Diencephalon (tissue), 1 donor: ENCODE data around the gene TEKT2. TPM values are rescaled to one million over a fixed set of nuclear protein-coding genes. Genes with fewer than 3 reads are reported as not detected.

Source experiments
- total RNA-seq: library from RNA; depleted of rRNA; stranded (reverse); fragments of >200 nt; gene quantifications from one replicate; pipeline ENCODE4 v1.2.3, GENCODE V29; 2014

The TEKT2 gene, protein sequence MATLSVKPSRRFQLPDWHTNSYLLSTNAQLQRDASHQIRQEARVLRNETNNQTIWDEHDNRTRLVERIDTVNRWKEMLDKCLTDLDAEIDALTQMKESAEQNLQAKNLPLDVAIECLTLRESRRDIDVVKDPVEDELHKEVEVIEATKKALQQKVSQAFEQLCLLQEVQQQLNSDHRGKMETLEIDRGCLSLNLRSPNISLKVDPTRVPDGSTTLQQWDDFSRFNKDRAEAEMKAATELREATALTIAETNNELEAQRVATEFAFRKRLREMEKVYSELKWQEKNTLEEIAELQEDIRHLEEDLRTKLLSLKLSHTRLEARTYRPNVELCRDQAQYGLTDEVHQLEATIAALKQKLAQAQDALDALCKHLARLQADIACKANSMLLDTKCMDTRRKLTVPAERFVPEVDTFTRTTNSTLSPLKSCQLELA
- total RNA-seq: 11.1 TPM

GRCh38 chr1:36083635-36084496 lies at the start of gene TEKT2:
TEKT2 (plus strand) TSS chr1:36084094; CDS start chr1:36084922, 828 bp downstream.

GRCh38 chr1:36088577-36089392 lies 4.9 kb downstream of the TEKT2 start, which contains the start of gene ADPRS:
ADPRS (plus strand) TSS chr1:36088892; CDS start chr1:36088905, 13 bp downstream.

DNA sequence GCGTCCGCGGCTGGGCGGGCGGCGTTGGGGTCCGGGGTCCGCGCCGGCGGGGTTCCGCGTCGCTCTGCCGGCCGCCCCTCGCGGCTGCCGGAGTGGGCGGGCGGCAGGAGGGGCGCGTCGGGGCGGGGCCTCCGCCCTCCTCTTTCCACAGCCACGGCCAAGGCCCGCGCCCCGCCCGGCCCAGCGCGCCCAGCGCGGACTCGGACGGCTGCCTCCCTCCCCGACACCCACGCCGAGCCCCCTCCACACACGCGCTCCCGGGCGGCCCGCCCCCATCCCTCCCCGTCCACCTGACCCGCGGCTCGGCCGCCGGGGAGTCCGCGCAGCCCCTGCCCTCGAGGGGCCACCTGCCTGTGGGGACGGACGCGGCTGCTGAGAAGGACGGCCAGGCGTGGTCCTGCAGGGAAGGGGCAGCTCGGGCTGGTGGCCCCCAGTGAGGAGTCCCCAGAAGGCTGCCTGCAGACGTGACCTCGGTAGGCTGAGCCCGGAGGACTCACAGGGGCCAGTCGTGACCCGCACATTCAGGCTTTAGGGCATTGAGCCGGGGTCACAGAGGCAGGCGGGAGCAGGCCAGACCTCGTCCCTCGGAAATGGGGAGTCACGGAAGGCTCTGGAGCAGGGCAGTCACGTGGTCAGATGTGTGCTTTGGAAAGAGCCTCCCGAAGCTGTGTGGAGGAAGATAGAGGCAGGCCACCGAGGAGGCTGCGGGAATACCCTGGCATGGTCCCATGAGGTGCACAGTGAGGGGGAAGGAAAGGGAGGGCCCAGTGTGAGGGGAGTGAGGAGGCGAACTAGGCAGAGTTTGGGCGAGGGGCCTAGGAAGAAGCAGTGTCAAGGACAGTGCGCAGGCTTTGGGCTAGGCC lies 41.5 kb downstream of the TEKT2 start, which contains the start of gene COL8A2:
Gene COL8A2 (minus strand): TSS at position 94 of the 863 bp plus-strand sequence. CDS start 24,980 bp downstream, outside the sequence.

Other genes starting within 250 kb of the TEKT2 start
- 18.5 TPM for gene AGO1, start 200.9 kb upstream of the TEKT2 start, total RNA-seq
- gene AGO3, start 153.0 kb upstream of the TEKT2 start, total RNA-seq: 27.9 TPM
- 18.5 TPM for gene ADPRS, start 4.8 kb downstream of the TEKT2 start, total RNA-seq
- gene COL8A2, start 41.1 kb downstream of the TEKT2 start, total RNA-seq: 2.1 TPM
- gene TRAPPC3, start 65.4 kb downstream of the TEKT2 start, total RNA-seq: 51.0 TPM
- 78.7 TPM for gene MAP7D1, start 72.1 kb downstream of the TEKT2 start, total RNA-seq
- 105 TPM for gene THRAP3, start 140.3 kb downstream of the TEKT2 start, total RNA-seq
- 3.0 TPM for gene SH3D21, start 222.3 kb downstream of the TEKT2 start, total RNA-seq
- 3.5 TPM for gene EVA1B, start 239.6 kb downstream of the TEKT2 start, total RNA-seq